Measurements from ENCODE around the gene EBF3.
"Not testable (repeated sequence)": the region's sequence is repeated elsewhere in the genome, so short reads cannot be mapped to it uniquely, and the experiment has no call there.

EBF3 gene

GRCh38 chr10:129926066-129927055 is 37.7 kb downstream of the EBF3 start:
- DNase-seq (ENCODE audit: low read depth), result no peak

- no peak for DNase-seq (ENCODE audit: low read depth)
Measured at GRCh38 chr10:129924375-129925085, 39.5 kb downstream of the EBF3 start.

- DNase-seq (ENCODE audit: low read depth), result no peak
Measured at GRCh38 chr10:129922598-129923123, 41.4 kb downstream of the EBF3 start.

- no peak for DNase-seq (ENCODE audit: low read depth)
Measured at GRCh38 chr10:129921801-129922597, 42.1 kb downstream of the EBF3 start.

- DNase-seq (ENCODE audit: low read depth), result no peak
Measured at GRCh38 chr10:129921065-129921670, 42.9 kb downstream of the EBF3 start.

- DNase-seq (ENCODE audit: low read depth), result not testable (repeated sequence)
Measured at GRCh38 chr10:129920187-129920586, 43.9 kb downstream of the EBF3 start.

- no peak for DNase-seq (ENCODE audit: low read depth)
Measured at GRCh38 chr10:129919358-129919757, 44.7 kb downstream of the EBF3 start.

GRCh38 chr10:129918836-129919235 is 45.2 kb downstream of the EBF3 start:
- DNase-seq (ENCODE audit: low read depth), result no peak

GRCh38 chr10:129918401-129918800 is 45.7 kb downstream of the EBF3 start:
- no peak for DNase-seq (ENCODE audit: low read depth)

- DNase-seq (ENCODE audit: low read depth), result no peak
Measured at GRCh38 chr10:129917936-129918335, 46.1 kb downstream of the EBF3 start.

- no peak for DNase-seq (ENCODE audit: low read depth)
Measured at GRCh38 chr10:129916506-129916995, 47.5 kb downstream of the EBF3 start.

GRCh38 chr10:129915526-129916378 is 48.3 kb downstream of the EBF3 start:
- DNase-seq (ENCODE audit: low read depth), result no peak

- no peak for DNase-seq (ENCODE audit: low read depth)
Measured at GRCh38 chr10:129914960-129915359, 49.1 kb downstream of the EBF3 start.

GRCh38 chr10:129914153-129914855 is 49.8 kb downstream of the EBF3 start:
- DNase-seq (ENCODE audit: low read depth), result no peak

GRCh38 chr10:129912986-129913695 is 50.9 kb downstream of the EBF3 start:
- no peak for DNase-seq (ENCODE audit: low read depth)

- DNase-seq (ENCODE audit: low read depth), result no peak
Measured at GRCh38 chr10:129912166-129912917, 51.7 kb downstream of the EBF3 start.

- no peak for DNase-seq (ENCODE audit: low read depth)
Measured at GRCh38 chr10:129911451-129912165, 52.5 kb downstream of the EBF3 start.

GRCh38 chr10:129910861-129911260 is 53.2 kb downstream of the EBF3 start:
- no peak for DNase-seq (ENCODE audit: low read depth)

All from stimulated activated CD4-positive, alpha-beta T cell treated with anti-CD3 and anti-CD28 coated beads, Interleukin-2, amount 100 ng/mL, for 4 hours (primary cell).